ENCODE results near the gene SLC6A5. TPM values are rescaled to one million over a fixed set of nuclear protein-coding genes. Genes with fewer than 3 reads are reported as not detected.

Gene SLC6A5
- total and polyA plus RNA-seq, 9 donors = 0.12 TPM; not detected in 8

DNA sequence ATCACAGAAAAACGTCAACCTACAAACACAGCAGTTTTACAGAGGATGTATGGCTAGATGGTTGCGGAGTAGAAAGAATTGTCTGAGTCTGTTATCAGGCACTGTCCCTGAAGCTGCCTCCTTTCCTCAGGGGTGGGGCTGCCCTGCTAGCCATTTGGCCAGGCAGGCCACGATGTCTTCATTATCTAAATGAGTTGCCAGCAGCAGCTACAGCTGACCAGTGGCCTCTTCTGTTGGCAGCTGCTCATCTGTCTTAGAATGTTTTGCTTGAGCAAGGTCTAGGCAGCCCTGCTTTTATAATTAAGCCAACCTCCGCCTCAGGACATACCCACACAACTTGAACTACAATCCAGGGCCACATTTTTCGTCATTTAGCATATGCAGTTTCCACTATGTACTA, 17.5 kb downstream of the SLC6A5 start:
- Histone ChIP-seq H3K27me3 (no peaks in the 10 kb centered on the region), H3K4me1 (ENCODE audit: insufficient read depth) (no peaks in the 10 kb centered on the region), H3K9me3 (no peaks in the 10 kb centered on the region), H3K27ac (no peak overlapping the region), H3K4me3 (no peak overlapping the region), H3K36me3 (no peaks in the 10 kb centered on the region)
- intact Hi-C loops (cut with DNase I) = loop anchor here in 1 of 4 donors (10.0 kb wide), 1 partner anchor 232 kb away; the partner anchor contains the start of gene PRMT3
- WGBS, 3 donors = 23 to 31% (median 25%) methylated on average over 5 of the region's 5 CpGs
- no peak for DNase-seq
- TF ChIP-seq, protein P1, sequence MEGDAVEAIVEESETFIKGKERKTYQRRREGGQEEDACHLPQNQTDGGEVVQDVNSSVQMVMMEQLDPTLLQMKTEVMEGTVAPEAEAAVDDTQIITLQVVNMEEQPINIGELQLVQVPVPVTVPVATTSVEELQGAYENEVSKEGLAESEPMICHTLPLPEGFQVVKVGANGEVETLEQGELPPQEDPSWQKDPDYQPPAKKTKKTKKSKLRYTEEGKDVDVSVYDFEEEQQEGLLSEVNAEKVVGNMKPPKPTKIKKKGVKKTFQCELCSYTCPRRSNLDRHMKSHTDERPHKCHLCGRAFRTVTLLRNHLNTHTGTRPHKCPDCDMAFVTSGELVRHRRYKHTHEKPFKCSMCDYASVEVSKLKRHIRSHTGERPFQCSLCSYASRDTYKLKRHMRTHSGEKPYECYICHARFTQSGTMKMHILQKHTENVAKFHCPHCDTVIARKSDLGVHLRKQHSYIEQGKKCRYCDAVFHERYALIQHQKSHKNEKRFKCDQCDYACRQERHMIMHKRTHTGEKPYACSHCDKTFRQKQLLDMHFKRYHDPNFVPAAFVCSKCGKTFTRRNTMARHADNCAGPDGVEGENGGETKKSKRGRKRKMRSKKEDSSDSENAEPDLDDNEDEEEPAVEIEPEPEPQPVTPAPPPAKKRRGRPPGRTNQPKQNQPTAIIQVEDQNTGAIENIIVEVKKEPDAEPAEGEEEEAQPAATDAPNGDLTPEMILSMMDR (IDR thresholded peaks at IDR 0.05) = no peak
- no peak for TF ChIP-seq POLR2A (IDR thresholded peaks at IDR 0.05)
- TF ChIP-seq EP300 (IDR thresholded peaks at IDR 0.05) = no peak

DNA sequence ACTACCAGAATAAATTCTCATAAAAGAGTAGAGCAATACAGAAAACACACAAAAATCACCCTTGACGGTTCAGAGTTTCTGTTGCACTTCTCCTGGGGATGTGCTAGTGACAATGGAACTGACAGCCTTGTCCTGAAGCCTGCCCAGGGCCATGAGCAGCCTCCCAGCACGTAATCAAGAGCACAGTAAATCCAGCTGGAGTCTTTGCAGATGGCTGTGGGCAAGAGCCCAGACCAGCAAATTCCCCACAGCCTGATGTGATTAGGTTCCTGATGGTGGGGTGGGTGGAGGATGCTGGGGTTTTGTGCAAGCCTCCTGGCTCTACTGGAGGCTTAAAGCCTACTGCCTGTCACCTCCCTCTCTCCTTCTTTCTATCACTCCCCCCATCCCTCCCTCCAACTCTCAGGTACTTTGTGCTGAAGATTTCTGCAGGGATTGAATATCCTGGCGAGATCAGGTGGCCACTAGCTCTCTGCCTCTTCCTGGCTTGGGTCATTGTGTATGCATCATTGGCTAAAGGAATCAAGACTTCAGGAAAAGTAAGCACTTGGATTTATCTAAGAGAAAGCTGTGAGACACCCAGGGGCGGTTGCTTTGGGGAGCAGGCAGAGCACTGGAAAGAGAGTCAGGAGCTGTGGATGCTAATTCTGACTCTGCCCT, 18.1 kb downstream of the SLC6A5 start:
- H3K27ac ChIP-seq = no peak overlapping the region
- no peak for DNase-seq
- intact Hi-C loops (cut with DNase I) = loop anchor here in 1 of 4 donors (10.0 kb wide), 1 partner anchor 233 kb away; the partner anchor contains the start of gene PRMT3
- WGBS, 3 donors = 23 to 40% (median 31%) methylated on average over 4 of the region's 4 CpGs
- no peaks in the 10 kb centered on the region for H3K4me1 ChIP-seq (ENCODE audit: insufficient read depth)
- no peaks in the 10 kb centered on the region for H3K36me3 ChIP-seq
- no peaks in the 10 kb centered on the region for H3K27me3 ChIP-seq
- no peak overlapping the region for H3K4me3 ChIP-seq
- no peak for TF ChIP-seq EP300 (IDR thresholded peaks at IDR 0.05)
- TF ChIP-seq, protein P1 (IDR thresholded peaks at IDR 0.05) = no peak
- TF ChIP-seq POLR2A (IDR thresholded peaks at IDR 0.05) = no peak
- no peaks in the 10 kb centered on the region for H3K9me3 ChIP-seq

DNA sequence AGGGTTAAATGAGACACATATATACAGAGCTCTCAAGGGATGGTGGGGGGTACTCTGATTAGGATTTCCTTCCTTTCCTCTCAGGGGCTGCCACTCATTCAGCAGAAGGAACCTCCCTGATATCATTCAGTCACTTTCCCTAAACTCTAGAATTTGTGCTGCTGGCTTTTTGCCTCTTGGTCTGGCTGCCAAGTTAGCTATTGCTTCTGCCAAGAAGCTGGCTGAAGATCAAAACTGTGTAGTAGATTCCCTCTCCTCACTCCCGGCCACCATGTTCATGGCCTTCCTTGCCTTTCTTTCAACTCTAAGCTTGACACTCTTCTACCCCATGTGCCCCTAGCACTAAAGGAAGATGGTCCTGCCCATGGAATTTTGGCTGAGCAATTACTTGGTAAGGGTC, 18.7 kb downstream of the SLC6A5 start:
- Histone ChIP-seq H3K36me3 (no peaks in the 10 kb centered on the region), H3K4me1 (ENCODE audit: insufficient read depth) (no peaks in the 10 kb centered on the region), H3K27me3 (no peaks in the 10 kb centered on the region), H3K4me3 (no peak overlapping the region), H3K27ac (no peak overlapping the region), H3K9me3 (no peaks in the 10 kb centered on the region)
- TF ChIP-seq EP300 (IDR thresholded peaks at IDR 0.05) (no peak), POLR2A (IDR thresholded peaks at IDR 0.05) (no peak)
- TF ChIP-seq, protein P1 (IDR thresholded peaks at IDR 0.05) = no peak
- 0% methylated on average over 1 of the region's 1 CpG for WGBS, 3 donors
- no peak for DNase-seq
- intact Hi-C loops (cut with DNase I) = loop anchor here in 1 of 4 donors (10.0 kb wide), 1 partner anchor 233 kb away; the partner anchor contains the start of gene PRMT3

DNA sequence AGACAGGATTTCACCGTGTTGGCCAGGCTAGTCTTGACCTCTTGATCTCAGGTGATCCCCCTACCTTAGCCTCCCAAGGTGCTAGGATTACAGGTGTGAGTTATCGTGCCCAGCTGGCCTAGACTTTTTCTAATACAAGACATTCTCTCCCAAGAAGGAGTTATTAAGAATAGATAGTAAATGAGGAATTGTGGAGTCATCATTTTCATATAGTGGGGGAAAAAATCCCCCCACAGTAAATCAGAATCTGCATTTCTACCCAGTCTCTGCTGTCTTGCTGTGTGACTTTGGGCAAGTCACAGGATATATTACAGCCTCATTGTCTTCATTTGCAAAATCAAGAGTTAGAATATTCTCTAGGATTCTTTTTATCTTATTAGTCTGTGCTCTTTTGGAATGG, 21.6 kb downstream of the SLC6A5 start:
- no peak for DNase-seq
- Histone ChIP-seq H3K9me3 (no peaks in the 10 kb centered on the region), H3K27ac (no peak overlapping the region), H3K36me3 (no peaks in the 10 kb centered on the region), H3K4me3 (no peak overlapping the region), H3K4me1 (ENCODE audit: insufficient read depth) (no peaks in the 10 kb centered on the region), H3K27me3 (no peaks in the 10 kb centered on the region)
- intact Hi-C loops (cut with DNase I) = no loop called here
- 64 to 70% (median 66%) methylated on average over 2 of the region's 2 CpGs for WGBS, 3 donors
- TF ChIP-seq, protein P1 (IDR thresholded peaks at IDR 0.05) = no peak
- TF ChIP-seq EP300 (IDR thresholded peaks at IDR 0.05) = no peak
- TF ChIP-seq POLR2A (IDR thresholded peaks at IDR 0.05) = no peak

Data from ovary (tissue), 9 donors.